B cell (primary cell): ENCODE data around the gene WDR62. TPM values are rescaled to one million over a fixed set of nuclear protein-coding genes. Genes with fewer than 3 reads are reported as not detected.

Source experiments
- ATAC-seq: fragments of 200-7000 bp; cut with Tn5 transposase; one replicate; pipeline ENCODE4 v1.10.0; 2021; ENCODE audit warnings: low read depth, mild to moderate bottlenecking, moderate number of reproducible peaks, moderate library complexity
- CTCF ChIA-PET: fragments of 350-600 bp; sonication (Branson Sonifier 250); formaldehyde crosslinking; loops from one replicate; lab custom pipeline; 2021; ENCODE audit warnings: antibody characterized with exemption, inconsistent platforms; lab: Charles Lee
- POLR2A ChIA-PET: fragments of 350-600 bp; sonication (Branson Sonifier 250); formaldehyde crosslinking; loops from one replicate; lab custom pipeline; 2021; ENCODE audit warnings: antibody characterized with exemption; lab: Charles Lee
- DNase-seq: peaks from one replicate; pipeline ENCODE4 v3.0.0; 2013
- H2AFZ ChIP-seq: 2 replicates; pipeline ENCODE4 v1.6.1; 2012; ENCODE audit warnings: mild to moderate bottlenecking, low read depth, low read length; ENCODE audit not compliant: insufficient read depth, poor library complexity, severe bottlenecking
- H3K27ac ChIP-seq, 2 donors: 1 replicate in 1 of 2; 2 replicates in 1 of 2; pipeline ENCODE4 v1.5.1; 2012 to 2013; ENCODE audit warnings: low read length in 2 of 2, mild to moderate bottlenecking in 2 of 2, moderate library complexity in 1 of 2
- H3K27me3 ChIP-seq, 4 experiments: fragments of 200-600 bp in 1 of 4; sonication (generic) in 1 of 4; replicated peaks in 1 of 4; 1 replicate in 2 of 4; 2 replicates in 2 of 4; pipeline versions ENCODE4 v1.6.1 to v1.7.0; 2013 to 2016; ENCODE audit warnings: low read length in 3 of 4, mild to moderate bottlenecking in 2 of 4, mixed read lengths in 1 of 4, moderate library complexity in 1 of 4; ENCODE audit not compliant: insufficient read depth in 4 of 4, control insufficient read depth in 3 of 4; ENCODE audit errors: control extremely low read depth in 1 of 4
- H3K36me3 ChIP-seq, 2 experiments: replicated peaks in 1 of 2; 1 replicate in 1 of 2; 2 replicates in 1 of 2; pipeline versions ENCODE4 v1.6.1 to v1.7.1; 2013; ENCODE audit warnings: low read length in 1 of 2; ENCODE audit not compliant: insufficient read depth in 2 of 2, control insufficient read depth in 1 of 2; ENCODE audit errors: control extremely low read depth in 1 of 2, extremely low read depth in 1 of 2
- H3K4me1 ChIP-seq, 2 donors: fragments of 200-600 bp in 1 of 2; sonication (generic) in 1 of 2; 1 replicate in 1 of 2; 2 replicates in 1 of 2; pipeline versions ENCODE4 v1.5.1 to v1.6.1; 2013 to 2017; ENCODE audit warnings: low read length in 2 of 2; ENCODE audit not compliant: control insufficient read depth in 2 of 2, insufficient read depth in 2 of 2
- H3K4me2 ChIP-seq: replicated peaks from 2 replicates; pipeline ENCODE3; 2012; ENCODE audit warnings: mild to moderate bottlenecking, low read depth, low read length; ENCODE audit not compliant: poor library complexity, severe bottlenecking
- H3K4me3 ChIP-seq, 5 experiments: fragments of 200-600 bp in 1 of 5; sonication (generic) in 1 of 5; 1 replicate in 3 of 5; 2 replicates in 2 of 5; pipeline versions ENCODE4 v1.5.1 to v1.7.0; 2011 to 2016; ENCODE audit warnings: low read length in 4 of 5, mild to moderate bottlenecking in 4 of 5, low read depth in 2 of 5, control low read depth in 1 of 5, moderate library complexity in 1 of 5; ENCODE audit not compliant: insufficient read depth in 1 of 5; ENCODE audit errors: control extremely low read depth in 1 of 5, extremely low read depth in 1 of 5
- H3K79me2 ChIP-seq: fragments of 200-600 bp; sonication (generic); one replicate; pipeline ENCODE4 v1.6.0; 2016; ENCODE audit warnings: low read length; ENCODE audit not compliant: control insufficient read depth, insufficient read depth
- H3K9ac ChIP-seq: fragments of 200-600 bp; sonication (generic); 2 replicates; pipeline ENCODE4 v1.6.1; 2017; ENCODE audit warnings: mild to moderate bottlenecking, low read length, moderate library complexity
- H3K9me3 ChIP-seq, 3 donors: one replicate each; pipeline versions ENCODE4 v1.6.1 to v1.7.1; 2013; ENCODE audit warnings: low read length in 2 of 3; ENCODE audit not compliant: control insufficient read depth in 2 of 3, insufficient read depth in 1 of 3; ENCODE audit errors: control extremely low read depth in 1 of 3
- H4K20me1 ChIP-seq: 2 replicates; pipeline ENCODE4 v1.6.0; 2012; ENCODE audit warnings: mild to moderate bottlenecking, low read length; ENCODE audit not compliant: insufficient read depth, control insufficient read depth, poor library complexity, severe bottlenecking
- H3K27ac Mint-ChIP-seq: one replicate; pipeline ENCODE4 v1.8.0; 2021; ENCODE audit warnings: mixed read lengths
- H3K27me3 Mint-ChIP-seq: one replicate; pipeline ENCODE4 v1.8.0; 2021; ENCODE audit warnings: mixed read lengths
- H3K4me1 Mint-ChIP-seq: one replicate; pipeline ENCODE4 v1.8.0; 2021; ENCODE audit warnings: mixed read lengths
- H3K4me3 Mint-ChIP-seq: one replicate; pipeline ENCODE4 v1.8.0; 2021; ENCODE audit warnings: mixed read lengths
- H3K9me3 Mint-ChIP-seq: one replicate; pipeline ENCODE4 v1.8.0; 2022; ENCODE audit warnings: mixed read lengths; ENCODE audit not compliant: insufficient read depth
- CTCF ChIP-seq: fragments of 200-600 bp; IDR thresholded peaks from one replicate; pipeline ENCODE4 v1.8.0; 2022; ENCODE audit warnings: antibody characterized with exemption, mild to moderate bottlenecking
- EZH2 ChIP-seq: IDR thresholded peaks from 2 replicates; pipeline ENCODE4 v1.6.1; 2012; ENCODE audit warnings: borderline replicate concordance, low read depth, mild to moderate bottlenecking, moderate library complexity, low read length; ENCODE audit not compliant: insufficient read depth, poor library complexity, severe bottlenecking
- WGBS: methylation state at CpG from one replicate; pipeline ENCODE4 v1.1.5; 2013; ENCODE audit warnings: missing lambda C conversion rate; ENCODE audit not compliant: insufficient coverage; 5-methylcytosine and 5-hydroxymethylcytosine counted together
- intact Hi-C: fragments of 100-400 bp; cut with micrococcal nuclease; formaldehyde crosslinking; loops from one replicate; pipeline ENCODE4 v1.10.0; 2022
- polyA plus RNA-seq: library from polyadenylated mRNA; depleted of rRNA; stranded (reverse); fragments of >200 nt; gene quantifications from 2 replicates; pipeline ENCODE4 v1.2.3, GENCODE V29; 2012
- total RNA-seq, 2 donors: library from RNA; stranded (reverse); fragments of 120-200 nt in 1 of 2; gene quantifications; 1 replicate in 1 of 2; 2 replicates in 1 of 2; pipeline versions ENCODE4 v1.2.3 to v1.2.4, GENCODE V29; 2013 to 2022

Gene WDR62
- total and polyA plus RNA-seq, 2 donors (not counting 1 experiment from before 2014, with no cell fraction given) = 1.8 to 1.9 TPM

GRCh38 chr19:36106991-36107390, 52.3 kb downstream of the WDR62 start:
- 97% methylated on average over 5 of the region's 5 CpGs for WGBS
- TF ChIP-seq EZH2 (no peak), CTCF (no peak)
- Histone ChIP-seq H3K4me2 (no peak overlapping the region), H3K79me2 (no peaks in the 10 kb centered on the region), H3K9me3 (peaks cover 0 to 6% (median 0%) of the 10 kb centered on the region in 3 donors), H3K27ac (no peak overlapping the region), H4K20me1 (no peaks in the 10 kb centered on the region), H2AFZ (no peak overlapping the region), H3K4me1 (no peaks in the 10 kb centered on the region), H3K36me3 (peaks cover 0 to 2% of the 10 kb centered on the region in 2 experiments), H3K9ac (no peak overlapping the region), H3K27me3 (no peaks in the 10 kb centered on the region), H3K4me3 (no peak overlapping the region)
- ChIA-PET CTCF (no interaction called here), POLR2A (no interaction called here)
- H3K4me3 Mint-ChIP-seq = no peak overlapping the region
- H3K4me1 Mint-ChIP-seq = no peaks in the 10 kb centered on the region
- intact Hi-C loops = no loop called here
- H3K27me3 Mint-ChIP-seq = no peaks in the 10 kb centered on the region
- no peak overlapping the region for H3K27ac Mint-ChIP-seq
- H3K9me3 Mint-ChIP-seq = no peaks in the 10 kb centered on the region
- ATAC-seq = no peak
- DNase-seq = no peak

- no peaks in the 10 kb centered on the region for H3K27me3 ChIP-seq
- TF ChIP-seq EZH2 (no peak), CTCF (no peak)
- peaks cover 5% of the 10 kb centered on the region for H3K79me2 ChIP-seq
- no peak overlapping the region for H3K4me3 Mint-ChIP-seq
- H2AFZ ChIP-seq = no peak overlapping the region
- H3K9me3 ChIP-seq = peaks cover 0 to 6% (median 0%) of the 10 kb centered on the region in 3 donors
- peaks cover 10% of the 10 kb centered on the region for H3K4me1 Mint-ChIP-seq
- intact Hi-C loops = no loop called here
- no peak overlapping the region for H3K9ac ChIP-seq
- ChIA-PET CTCF (no interaction called here), POLR2A (no interaction called here)
- H3K27ac Mint-ChIP-seq = no peak overlapping the region
- H3K4me2 ChIP-seq = no peak overlapping the region
- H3K4me3 ChIP-seq = no peak overlapping the region
- peaks cover 3% of the 10 kb centered on the region in 2 donors for H3K4me1 ChIP-seq
- peaks cover 0 to 12% of the 10 kb centered on the region in 2 experiments for H3K36me3 ChIP-seq
- no peaks in the 10 kb centered on the region for H3K9me3 Mint-ChIP-seq
- H4K20me1 ChIP-seq = peaks cover 3% of the 10 kb centered on the region
- no peaks in the 10 kb centered on the region for H3K27me3 Mint-ChIP-seq
- no peak for DNase-seq
- H3K27ac ChIP-seq = no peak overlapping the region
- 96% methylated on average over 2 of the region's 3 CpGs for WGBS
- no peak for ATAC-seq
Measured at GRCh38 chr19:36108684-36109083, 54.0 kb downstream of the WDR62 start.
